IPS DF 6.9 (cell line): ENCODE data around the gene CBX5.

Source experiments
- DNase-seq: peaks from one replicate; pipeline ENCODE4 v3.0.0-alpha.2; 2013; ENCODE audit warnings: low read depth, low spot score
- H3K27ac ChIP-seq: one replicate; pipeline ENCODE4 v1.5.1; 2013; ENCODE audit warnings: low read length, control low read depth
- H3K27me3 ChIP-seq: 2 replicates; pipeline ENCODE4 v1.6.1; 2013; ENCODE audit warnings: mild to moderate bottlenecking, low read length; ENCODE audit not compliant: control insufficient read depth, insufficient read depth
- H3K36me3 ChIP-seq: 2 replicates; pipeline ENCODE4 v1.6.1; 2013; ENCODE audit warnings: low read length; ENCODE audit not compliant: control insufficient read depth, insufficient read depth
- H3K4me1 ChIP-seq: 2 replicates; pipeline ENCODE4 v1.6.1; 2013; ENCODE audit warnings: low read length; ENCODE audit not compliant: control insufficient read depth, insufficient read depth
- H3K4me3 ChIP-seq: 2 replicates; pipeline ENCODE4 v1.5.1; 2013; ENCODE audit warnings: mild to moderate bottlenecking, low read length
- H3K9me3 ChIP-seq: 2 replicates; pipeline ENCODE4 v1.6.1; 2013; ENCODE audit warnings: low read length, inconsistent platforms; ENCODE audit not compliant: control insufficient read depth, insufficient read depth
- WGBS: extraction: QIAGEN DNeasy Blood & Tissue Kit; methylation state at CpG from one replicate; pipeline ENCODE4 v1.1.7; 2013; ENCODE audit warnings: mixed read lengths, missing lambda C conversion rate; ENCODE audit not compliant: insufficient read length, insufficient coverage; 5-methylcytosine and 5-hydroxymethylcytosine counted together

Gene CBX5

GRCh38 chr12:54262403-54262925 lies 17.5 kb downstream of the CBX5 start:
- WGBS: no CpG with 5 or more reads among the region's 4 CpGs
- Histone ChIP-seq H3K4me1 (peaks cover 6% of the 10 kb centered on the region; the same call in 1 of the 2 replicates), H3K9me3 (no peaks in the 10 kb centered on the region), H3K27ac (no peak overlapping the region), H3K27me3 (no peaks in the 10 kb centered on the region), H3K36me3 (peaks cover 1% of the 10 kb centered on the region; the same call in 1 of the 2 replicates), H3K4me3 (no peak overlapping the region)
- DNase-seq: no peak

- DNase-seq: no peak
- H3K27me3 ChIP-seq: no peaks in the 10 kb centered on the region
- H3K4me3 ChIP-seq: no peak overlapping the region
- no peaks in the 10 kb centered on the region for H3K9me3 ChIP-seq
- peaks cover 6% of the 10 kb centered on the region; the same call in 1 of the 2 replicates for H3K36me3 ChIP-seq
- H3K4me1 ChIP-seq: peaks cover 8% of the 10 kb centered on the region; the same call in 1 of the 2 replicates
- no CpG with 5 or more reads among the region's 5 CpGs for WGBS
- H3K27ac ChIP-seq: no peak overlapping the region
Observed at GRCh38 chr12:54261815-54262402, 18.0 kb downstream of the CBX5 start.

DNA sequence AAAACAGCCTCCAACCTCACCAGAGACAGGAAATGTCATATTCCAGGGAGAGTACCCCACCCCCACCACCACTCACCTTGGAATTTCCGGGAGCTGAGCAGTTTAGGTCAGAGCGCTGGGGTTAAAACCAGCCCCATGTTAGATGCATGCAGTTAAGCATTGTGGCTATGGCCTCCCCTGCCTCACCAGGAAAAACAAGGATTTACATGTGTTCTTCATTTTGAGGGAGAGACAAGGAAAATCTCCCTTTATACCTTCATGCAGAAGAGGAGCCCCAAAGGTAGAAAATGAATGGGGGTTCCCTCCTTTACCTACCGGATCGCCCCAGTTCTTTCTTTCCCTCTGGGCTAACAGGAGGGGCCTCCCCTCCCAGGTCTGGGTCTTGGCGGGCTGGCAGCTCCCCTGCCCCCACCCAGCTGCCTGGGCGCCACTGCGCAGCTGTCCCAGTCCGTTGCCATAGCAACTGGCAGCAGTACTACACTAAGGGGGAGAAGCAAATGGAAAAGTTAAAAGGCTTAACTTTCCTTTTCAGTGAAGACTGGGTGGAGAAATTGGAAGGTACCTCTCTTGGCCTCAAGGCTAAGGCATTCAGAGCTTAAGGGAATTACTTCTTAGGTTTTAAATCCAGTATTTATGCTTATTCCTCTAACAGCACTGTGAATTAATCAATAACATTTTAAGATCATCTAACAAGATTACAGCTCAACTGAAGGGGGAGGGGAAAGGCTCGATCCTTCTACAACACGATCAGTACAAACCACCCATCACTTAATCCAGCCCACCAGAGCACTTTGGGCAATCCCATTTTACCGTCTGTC lies 20.5 kb downstream of the CBX5 start:
- H3K36me3 ChIP-seq: peaks cover 10% of the 10 kb centered on the region; the same call in 1 of the 2 replicates
- no CpG with 5 or more reads among the region's 11 CpGs for WGBS
- peak; percentile 88 for DNase-seq
- no peaks in the 10 kb centered on the region for H3K9me3 ChIP-seq
- H3K4me1 ChIP-seq: peaks cover 8% of the 10 kb centered on the region; the same call in 1 of the 2 replicates
- H3K27me3 ChIP-seq: no peaks in the 10 kb centered on the region
- H3K27ac ChIP-seq: peak overlapping the region; percentile 33
- peak overlapping the region; percentile 15; the same call in 1 of the 2 replicates for H3K4me3 ChIP-seq

- Histone ChIP-seq H3K4me1 (peaks cover 8% of the 10 kb centered on the region; the same call in 1 of the 2 replicates), H3K4me3 (no peak overlapping the region), H3K9me3 (no peaks in the 10 kb centered on the region), H3K36me3 (peaks cover 15% of the 10 kb centered on the region; the same call in 1 of the 2 replicates), H3K27ac (peak overlapping the region; percentile 49), H3K27me3 (no peaks in the 10 kb centered on the region)
- no peak for DNase-seq
Observed at GRCh38 chr12:54258201-54258681, 21.7 kb downstream of the CBX5 start.

DNA sequence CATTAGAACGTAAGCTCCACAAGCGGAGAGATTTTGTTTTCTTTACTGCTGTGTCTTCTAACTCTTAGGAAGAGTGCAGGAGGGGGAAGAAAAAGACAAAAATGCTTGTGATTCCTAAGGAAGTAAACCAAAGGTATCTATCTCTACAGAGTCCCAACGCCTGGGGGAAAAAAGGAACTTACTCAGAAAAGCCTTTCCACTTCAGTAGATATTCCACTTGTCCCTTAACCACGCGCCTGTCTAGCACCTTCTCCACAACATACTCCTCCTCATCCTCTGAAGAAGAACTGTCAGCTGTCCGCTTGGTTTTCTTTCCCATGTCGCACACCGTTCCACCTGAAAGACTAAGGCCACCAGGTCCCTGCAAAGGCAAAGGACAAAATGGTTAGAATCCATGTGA lies 22.6 kb downstream of the CBX5 start:
- Histone ChIP-seq H3K27me3 (no peaks in the 10 kb centered on the region), H3K36me3 (peaks cover 15% of the 10 kb centered on the region; the same call in 1 of the 2 replicates), H3K4me3 (no peak overlapping the region), H3K27ac (no peak overlapping the region), H3K9me3 (no peaks in the 10 kb centered on the region), H3K4me1 (peaks cover 3% of the 10 kb centered on the region; the same call in 1 of the 2 replicates)
- no peak for DNase-seq
- WGBS: no CpG with 5 or more reads among the region's 8 CpGs

DNA sequence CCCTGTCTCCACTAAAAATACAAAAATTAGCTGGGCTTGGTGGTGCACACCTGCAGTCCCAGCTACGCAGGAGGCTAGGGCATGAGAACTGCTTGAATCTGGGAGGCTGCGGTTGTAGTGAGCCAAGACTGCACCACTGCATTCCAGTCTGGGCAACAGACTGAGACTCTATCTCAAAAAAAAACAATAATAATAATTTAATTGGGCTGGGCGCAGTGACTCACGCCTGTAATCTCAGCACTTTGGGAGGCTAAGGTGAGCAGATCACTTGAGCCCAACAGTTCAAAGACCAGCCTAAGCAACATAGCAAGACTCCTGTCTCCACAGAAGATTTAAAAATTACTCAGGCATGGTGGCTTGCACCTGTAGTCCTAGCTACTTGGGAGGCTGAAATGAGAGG lies 26.7 kb downstream of the CBX5 start:
- H3K9me3 ChIP-seq: no peaks in the 10 kb centered on the region
- no peaks in the 10 kb centered on the region for H3K27me3 ChIP-seq
- H3K4me1 ChIP-seq: peaks cover 2% of the 10 kb centered on the region; the same call in 1 of the 2 replicates
- peaks cover 22% of the 10 kb centered on the region; the same call in 1 of the 2 replicates for H3K36me3 ChIP-seq
- no peak overlapping the region for H3K4me3 ChIP-seq
- no CpG with 5 or more reads among the region's 4 CpGs for WGBS
- no peak overlapping the region for H3K27ac ChIP-seq
- DNase-seq: no peak

GRCh38 chr12:54251667-54252284 lies 28.1 kb downstream of the CBX5 start:
- no CpG with 5 or more reads among the region's 1 CpG for WGBS
- Histone ChIP-seq H3K36me3 (peaks cover 21% of the 10 kb centered on the region; the same call in 1 of the 2 replicates), H3K4me1 (no peaks in the 10 kb centered on the region), H3K9me3 (no peaks in the 10 kb centered on the region), H3K27ac (no peak overlapping the region), H3K27me3 (no peaks in the 10 kb centered on the region), H3K4me3 (no peak overlapping the region)
- DNase-seq: no peak

DNA sequence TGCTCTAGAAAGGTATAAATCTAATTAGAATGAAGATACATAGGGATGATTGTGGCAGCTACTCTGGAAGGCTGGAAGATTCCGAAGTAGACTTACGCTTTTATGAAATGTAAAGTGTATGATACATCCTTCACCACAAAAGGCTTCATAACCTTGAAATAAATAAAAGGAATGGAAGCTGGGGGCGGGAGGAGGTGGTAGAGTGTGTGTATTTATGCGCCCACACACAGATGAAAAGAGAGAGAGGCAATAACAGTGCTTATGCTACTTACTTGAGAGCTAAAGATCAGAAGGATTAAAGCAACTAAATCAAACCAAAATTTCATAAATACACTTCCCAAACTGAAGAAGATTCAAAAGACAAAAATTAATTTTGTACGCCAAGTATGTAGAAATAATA lies 30.4 kb downstream of the CBX5 start:
- no peaks in the 10 kb centered on the region for H3K9me3 ChIP-seq
- H3K27me3 ChIP-seq: no peaks in the 10 kb centered on the region
- WGBS: no CpG with 5 or more reads among the region's 5 CpGs
- peaks cover 20% of the 10 kb centered on the region; the same call in 1 of the 2 replicates for H3K36me3 ChIP-seq
- no peak for DNase-seq
- no peaks in the 10 kb centered on the region for H3K4me1 ChIP-seq
- no peak overlapping the region for H3K4me3 ChIP-seq
- H3K27ac ChIP-seq: no peak overlapping the region

GRCh38 chr12:54246011-54246641 lies 33.8 kb downstream of the CBX5 start:
- no peak overlapping the region for H3K4me3 ChIP-seq
- no peaks in the 10 kb centered on the region for H3K9me3 ChIP-seq
- H3K27ac ChIP-seq: no peak overlapping the region
- DNase-seq: no peak
- no peaks in the 10 kb centered on the region for H3K27me3 ChIP-seq
- no peaks in the 10 kb centered on the region for H3K4me1 ChIP-seq
- no CpG with 5 or more reads among the region's 6 CpGs for WGBS
- peaks cover 23% of the 10 kb centered on the region; the same call in 1 of the 2 replicates for H3K36me3 ChIP-seq
